ENCODE data around the gene SGSM1.

GRCh38 chr22:24926849-24927579 is 121.0 kb downstream of the SGSM1 start:
- TF ChIP-seq CTCF (IDR thresholded peaks at IDR 0.05), result no peak
- no peak for TF ChIP-seq POLR2A (IDR thresholded peaks at IDR 0.05)
